ENCODE data around the gene ETV3. TPM values are rescaled to one million over a fixed set of nuclear protein-coding genes. Genes with fewer than 3 reads are reported as not detected.

ETV3 gene
- total RNA-seq, 1 donor from 2014 or later, result 31.8 TPM

DNA sequence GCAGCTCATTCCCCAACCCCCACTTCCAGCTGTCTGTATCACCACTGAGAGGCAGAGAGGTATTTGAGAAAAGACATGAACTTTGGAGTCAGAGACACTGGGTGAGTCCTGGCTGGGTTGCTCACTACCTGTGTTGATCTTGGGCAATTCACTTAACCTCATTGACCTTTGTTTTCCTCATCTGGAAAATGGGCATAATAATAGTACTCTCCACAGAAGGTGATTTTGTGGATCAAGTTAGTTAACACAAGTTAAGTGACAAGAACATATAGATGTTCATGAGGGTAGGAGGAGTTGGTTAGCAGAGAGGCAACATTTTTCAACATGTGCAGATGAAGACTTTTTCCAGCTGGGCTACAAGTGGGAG lies 21.5 kb downstream of the ETV3 start:
- Mint-ChIP-seq H3K36me3 (ENCODE audit: insufficient read depth) (no peaks in the 10 kb centered on the region), H3K4me1 (ENCODE audit: low read depth) (peaks cover 46% of the 10 kb centered on the region), H3K27ac (no peak overlapping the region), H3K4me3 (ENCODE audit: low read depth) (no peak overlapping the region), H3K27me3 (peaks cover 13% of the 10 kb centered on the region), H3K9me3 (ENCODE audit: low read depth) (no peaks in the 10 kb centered on the region)
- no peak for TF ChIP-seq CTCF (IDR thresholded peaks at IDR 0.05; ENCODE audit: unreplicated experiment)
- DNase-seq (ENCODE audit: low spot score, unreplicated experiment), result no peak

DNA sequence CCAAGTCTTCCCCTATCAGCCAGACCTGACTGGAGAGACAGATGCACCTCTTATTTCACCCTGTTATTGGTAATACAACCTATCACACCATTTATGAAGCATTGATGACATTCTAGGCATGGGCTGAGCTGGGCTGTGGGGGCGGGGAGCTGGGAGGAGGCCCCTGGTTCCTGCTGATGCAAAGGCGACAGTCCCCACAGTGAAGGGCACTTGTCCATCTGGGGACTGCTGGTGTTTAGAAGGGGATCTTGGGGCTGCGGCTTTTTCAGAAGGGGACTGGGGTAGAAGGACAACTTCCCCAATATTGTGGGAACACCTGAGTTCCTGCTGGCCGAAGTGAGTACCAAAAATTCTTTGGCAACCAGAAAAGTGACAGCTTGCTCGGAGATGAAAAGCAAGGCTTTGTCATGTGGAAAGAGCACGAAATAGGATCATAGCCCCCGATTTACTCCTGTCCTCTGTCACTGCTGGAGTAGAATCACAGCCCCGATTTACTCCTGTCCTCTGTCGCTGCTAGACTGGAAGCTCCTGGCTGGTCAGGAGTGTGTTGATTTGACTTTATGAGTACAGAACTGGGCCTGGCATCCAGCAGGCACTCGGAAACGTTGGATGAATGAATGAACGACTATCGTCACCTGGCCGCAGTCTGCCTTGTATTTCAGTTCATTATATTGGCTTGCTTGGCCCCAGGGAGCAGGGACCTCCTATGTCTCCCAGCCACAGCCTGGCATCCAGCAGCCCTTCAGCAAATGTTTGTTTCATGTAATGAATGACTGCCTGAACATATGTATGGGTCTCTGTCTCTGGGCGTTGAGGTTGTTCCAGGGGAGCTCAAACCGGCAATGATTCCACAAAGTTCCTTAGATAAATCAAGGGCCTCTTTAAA lies 22.1 kb downstream of the ETV3 start:
- H3K27me3 Mint-ChIP-seq, result peaks cover 19% of the 10 kb centered on the region
- H3K36me3 Mint-ChIP-seq (ENCODE audit: insufficient read depth), result no peaks in the 10 kb centered on the region
- H3K4me3 Mint-ChIP-seq (ENCODE audit: low read depth), result no peak overlapping the region
- no peak for DNase-seq (ENCODE audit: low spot score, unreplicated experiment)
- H3K9me3 Mint-ChIP-seq (ENCODE audit: low read depth), result no peaks in the 10 kb centered on the region
- no peak for TF ChIP-seq CTCF (IDR thresholded peaks at IDR 0.05; ENCODE audit: unreplicated experiment)
- H3K27ac Mint-ChIP-seq, result peak overlapping the region; percentile 84
- peaks cover 52% of the 10 kb centered on the region for H3K4me1 Mint-ChIP-seq (ENCODE audit: low read depth)

DNA sequence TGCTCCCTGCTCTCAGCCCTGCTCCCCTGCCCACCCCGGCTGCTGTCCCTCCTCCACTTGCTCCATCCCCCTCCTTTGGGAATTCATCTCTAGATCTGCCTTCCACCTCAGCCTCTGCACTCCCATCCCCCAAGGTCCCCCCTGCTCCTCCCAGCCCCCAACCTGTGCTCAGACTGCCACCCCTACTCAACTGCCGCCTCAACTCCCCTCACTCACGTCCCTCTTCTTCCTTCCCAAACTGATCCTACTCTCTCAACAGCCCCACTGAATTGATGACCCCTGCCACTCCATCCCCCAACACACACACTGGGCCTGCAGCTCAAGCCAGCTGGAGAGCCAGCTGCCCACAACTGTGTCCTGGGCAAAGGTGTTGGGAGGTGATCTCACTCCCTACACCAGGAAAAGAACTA lies 22.8 kb downstream of the ETV3 start:
- no peak overlapping the region for H3K4me3 Mint-ChIP-seq (ENCODE audit: low read depth)
- TF ChIP-seq CTCF (IDR thresholded peaks at IDR 0.05; ENCODE audit: unreplicated experiment), result no peak
- no peak for DNase-seq (ENCODE audit: low spot score, unreplicated experiment)
- H3K27ac Mint-ChIP-seq, result peak overlapping the region; percentile 68
- no peaks in the 10 kb centered on the region for H3K9me3 Mint-ChIP-seq (ENCODE audit: low read depth)
- H3K36me3 Mint-ChIP-seq (ENCODE audit: insufficient read depth), result no peaks in the 10 kb centered on the region
- H3K27me3 Mint-ChIP-seq, result peaks cover 24% of the 10 kb centered on the region
- peaks cover 55% of the 10 kb centered on the region for H3K4me1 Mint-ChIP-seq (ENCODE audit: low read depth)

DNA sequence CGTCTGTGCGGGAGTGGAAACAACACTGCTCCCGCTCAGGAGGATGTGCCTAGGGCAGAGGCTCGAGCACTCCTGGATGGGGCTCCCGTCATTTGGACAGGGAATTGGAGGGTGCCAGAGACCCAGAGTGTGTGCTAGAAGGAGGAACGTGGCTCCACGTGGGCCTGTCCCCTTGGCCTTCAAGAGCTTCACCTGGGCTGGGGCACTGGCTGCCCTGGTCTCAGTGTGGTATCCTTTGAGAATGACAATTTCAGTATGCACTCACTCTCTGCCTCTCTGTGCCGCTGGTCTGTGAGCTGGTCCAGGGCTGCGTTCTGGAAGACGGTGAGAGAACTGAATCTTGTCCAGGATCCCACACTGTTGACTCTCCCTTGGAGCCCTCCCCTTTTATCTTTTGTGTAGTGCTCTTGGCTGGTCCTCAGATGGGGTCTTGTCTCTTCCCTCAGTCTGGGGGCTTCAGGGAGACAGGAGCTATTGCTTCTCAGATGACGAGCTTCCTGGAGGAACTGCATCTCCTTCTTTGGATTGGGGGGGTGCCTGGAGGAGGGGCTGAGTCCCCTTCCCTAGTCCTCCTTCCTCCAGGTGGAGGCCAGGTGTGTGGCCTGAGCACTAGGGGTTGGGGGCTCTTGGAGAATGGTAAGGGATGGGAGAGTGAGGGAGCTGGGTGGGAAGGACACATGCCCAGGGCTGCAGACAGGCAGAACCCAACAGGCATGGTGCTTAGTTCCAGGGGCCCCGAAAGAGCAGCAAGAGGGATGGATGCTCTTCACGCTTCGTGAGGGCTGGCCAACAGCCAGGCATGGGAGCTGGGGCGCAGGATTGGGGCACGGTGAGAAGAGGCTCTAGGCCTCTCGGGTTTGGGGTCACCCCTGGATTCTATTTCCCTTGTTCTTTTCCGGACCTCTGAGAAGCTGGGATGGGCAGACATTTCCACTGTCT lies 23.7 kb downstream of the ETV3 start:
- peaks cover 28% of the 10 kb centered on the region for H3K27me3 Mint-ChIP-seq
- H3K36me3 Mint-ChIP-seq (ENCODE audit: insufficient read depth), result no peaks in the 10 kb centered on the region
- peaks cover 55% of the 10 kb centered on the region for H3K4me1 Mint-ChIP-seq (ENCODE audit: low read depth)
- no peak overlapping the region for H3K4me3 Mint-ChIP-seq (ENCODE audit: low read depth)
- H3K9me3 Mint-ChIP-seq (ENCODE audit: low read depth), result no peaks in the 10 kb centered on the region
- peak overlapping the region; percentile 56 for H3K27ac Mint-ChIP-seq
- TF ChIP-seq CTCF (IDR thresholded peaks at IDR 0.05; ENCODE audit: unreplicated experiment), result no peak
- no peak for DNase-seq (ENCODE audit: low spot score, unreplicated experiment)

GRCh38 chr1:157113631-157114030 lies 24.6 kb downstream of the ETV3 start:
- DNase-seq (ENCODE audit: low spot score, unreplicated experiment), result no peak
- no peak for TF ChIP-seq CTCF (IDR thresholded peaks at IDR 0.05; ENCODE audit: unreplicated experiment)
- no peaks in the 10 kb centered on the region for H3K9me3 Mint-ChIP-seq (ENCODE audit: low read depth)
- H3K4me1 Mint-ChIP-seq (ENCODE audit: low read depth), result peaks cover 59% of the 10 kb centered on the region
- H3K36me3 Mint-ChIP-seq (ENCODE audit: insufficient read depth), result no peaks in the 10 kb centered on the region
- peak overlapping the region; percentile 56 for H3K27ac Mint-ChIP-seq
- peaks cover 34% of the 10 kb centered on the region for H3K27me3 Mint-ChIP-seq
- H3K4me3 Mint-ChIP-seq (ENCODE audit: low read depth), result no peak overlapping the region
